ENCODE results near the gene CERS4. TPM values are rescaled to one million over a fixed set of nuclear protein-coding genes. Genes with fewer than 3 reads are reported as not detected.
A peak's percentile ranks its signal among the peaks of the same experiment; 100 is the strongest.
"Not testable (repeated sequence)": the region's sequence is repeated elsewhere in the genome, so short reads cannot be mapped to it uniquely, and the experiment has no call there.

CERS4 gene
- total and polyA plus RNA-seq, 5 donors, result 10.2 to 20.9 (median 17.7) TPM

- 90% methylated on average over 6 of the region's 6 CpGs for WGBS
- Histone ChIP-seq H3K27me3 (ENCODE audit: control insufficient read depth, insufficient read depth) (no peaks in the 10 kb centered on the region), H3K27ac (ENCODE audit: low read length) (no peak overlapping the region), H3K9me3 (ENCODE audit: control insufficient read depth, low read length) (no peaks in the 10 kb centered on the region), H3K4me1 (ENCODE audit: control insufficient read depth, insufficient read depth, low read length) (peaks cover 3% of the 10 kb centered on the region), H3K4me3 (ENCODE audit: low read length) (no peak overlapping the region)
- DNase-seq (no peak), ATAC-seq (no peak)
- intact Hi-C loops (cut with DNase I), result no loop called here
Measured at GRCh38 chr19:8212212-8212611, 3.0 kb downstream of the CERS4 start.

- no peak overlapping the region for H3K4me3 ChIP-seq (ENCODE audit: low read length)
- DNase-seq (no peak), ATAC-seq (no peak)
- intact Hi-C loops (cut with DNase I), result no loop called here
- 95% methylated on average over 6 of the region's 6 CpGs for WGBS
- peaks cover 3% of the 10 kb centered on the region for H3K4me1 ChIP-seq (ENCODE audit: control insufficient read depth, insufficient read depth, low read length)
- H3K27me3 ChIP-seq (ENCODE audit: control insufficient read depth, insufficient read depth), result no peaks in the 10 kb centered on the region
- no peak overlapping the region for H3K27ac ChIP-seq (ENCODE audit: low read length)
- H3K9me3 ChIP-seq (ENCODE audit: control insufficient read depth, low read length), result no peaks in the 10 kb centered on the region
Measured at GRCh38 chr19:8212916-8213315, 3.7 kb downstream of the CERS4 start.

- no peaks in the 10 kb centered on the region for H3K4me1 ChIP-seq (ENCODE audit: control insufficient read depth, insufficient read depth, low read length)
- intact Hi-C loops (cut with DNase I), result no loop called here
- ATAC-seq (no peak), DNase-seq (no peak)
- WGBS, result 85% methylated on average over 5 of the region's 5 CpGs
- H3K4me3 ChIP-seq (ENCODE audit: low read length), result no peak overlapping the region
- H3K27me3 ChIP-seq (ENCODE audit: control insufficient read depth, insufficient read depth), result no peaks in the 10 kb centered on the region
- H3K27ac ChIP-seq (ENCODE audit: low read length), result no peak overlapping the region
- H3K9me3 ChIP-seq (ENCODE audit: control insufficient read depth, low read length), result no peaks in the 10 kb centered on the region
Measured at GRCh38 chr19:8213827-8214672, 4.9 kb downstream of the CERS4 start.

- Histone ChIP-seq H3K27ac (ENCODE audit: low read length) (no peak overlapping the region), H3K27me3 (ENCODE audit: control insufficient read depth, insufficient read depth) (no peaks in the 10 kb centered on the region), H3K4me1 (ENCODE audit: control insufficient read depth, insufficient read depth, low read length) (no peaks in the 10 kb centered on the region), H3K9me3 (ENCODE audit: control insufficient read depth, low read length) (no peaks in the 10 kb centered on the region), H3K4me3 (ENCODE audit: low read length) (no peak overlapping the region)
- 16% methylated on average over 6 of the region's 6 CpGs for WGBS
- intact Hi-C loops (cut with DNase I), result no loop called here
- ATAC-seq (no peak), DNase-seq (peak in 1 of 3 donors; percentile 43)
Measured at GRCh38 chr19:8214802-8215201, 5.6 kb downstream of the CERS4 start.

- Histone ChIP-seq H3K27me3 (ENCODE audit: control insufficient read depth, insufficient read depth) (no peaks in the 10 kb centered on the region), H3K9me3 (ENCODE audit: control insufficient read depth, low read length) (no peaks in the 10 kb centered on the region), H3K27ac (ENCODE audit: low read length) (no peak overlapping the region), H3K4me3 (ENCODE audit: low read length) (no peak overlapping the region), H3K4me1 (ENCODE audit: control insufficient read depth, insufficient read depth, low read length) (no peaks in the 10 kb centered on the region)
- ATAC-seq (no peak), DNase-seq (no peak)
- 95% methylated on average over 4 of the region's 4 CpGs for WGBS
- intact Hi-C loops (cut with DNase I), result no loop called here
Measured at GRCh38 chr19:8215783-8216182, 6.6 kb downstream of the CERS4 start.

- Histone ChIP-seq H3K27ac (ENCODE audit: low read length) (no peak overlapping the region), H3K27me3 (ENCODE audit: control insufficient read depth, insufficient read depth) (no peaks in the 10 kb centered on the region), H3K4me1 (ENCODE audit: control insufficient read depth, insufficient read depth, low read length) (no peaks in the 10 kb centered on the region), H3K9me3 (ENCODE audit: control insufficient read depth, low read length) (no peaks in the 10 kb centered on the region), H3K4me3 (ENCODE audit: low read length) (no peak overlapping the region)
- ATAC-seq, result no peak
- DNase-seq, result no peak
- WGBS, result 62% methylated on average over 2 of the region's 2 CpGs
- intact Hi-C loops (cut with DNase I), result no loop called here
Measured at GRCh38 chr19:8216357-8216756, 7.2 kb downstream of the CERS4 start.

- H3K4me1 ChIP-seq (ENCODE audit: control insufficient read depth, insufficient read depth, low read length); DNase-seq; intact Hi-C loops (cut with DNase I); ATAC-seq; H3K9me3 ChIP-seq (ENCODE audit: control insufficient read depth, low read length); H3K27me3 ChIP-seq (ENCODE audit: control insufficient read depth, insufficient read depth); H3K4me3 ChIP-seq (ENCODE audit: low read length); H3K27ac ChIP-seq (ENCODE audit: low read length): not testable (repeated sequence)
- WGBS, result 86% methylated on average over 7 of the region's 7 CpGs
Measured at GRCh38 chr19:8218127-8218526, 9.0 kb downstream of the CERS4 start.

- Histone ChIP-seq H3K9me3 (ENCODE audit: control insufficient read depth, low read length) (no peaks in the 10 kb centered on the region), H3K27ac (ENCODE audit: low read length) (no peak overlapping the region), H3K4me3 (ENCODE audit: low read length) (no peak overlapping the region), H3K4me1 (ENCODE audit: control insufficient read depth, insufficient read depth, low read length) (peaks cover 4% of the 10 kb centered on the region), H3K27me3 (ENCODE audit: control insufficient read depth, insufficient read depth) (no peaks in the 10 kb centered on the region)
- WGBS, result 88% methylated on average over 11 of the region's 11 CpGs
- intact Hi-C loops (cut with DNase I), result no loop called here
- ATAC-seq (no peak), DNase-seq (no peak)
Measured at GRCh38 chr19:8220481-8220880, 11.3 kb downstream of the CERS4 start.

- 69% methylated on average over 6 of the region's 6 CpGs for WGBS
- Histone ChIP-seq H3K4me3 (ENCODE audit: low read length) (no peak overlapping the region), H3K9me3 (ENCODE audit: control insufficient read depth, low read length) (no peaks in the 10 kb centered on the region), H3K27me3 (ENCODE audit: control insufficient read depth, insufficient read depth) (no peaks in the 10 kb centered on the region), H3K4me1 (ENCODE audit: control insufficient read depth, insufficient read depth, low read length) (peaks cover 4% of the 10 kb centered on the region), H3K27ac (ENCODE audit: low read length) (no peak overlapping the region)
- intact Hi-C loops (cut with DNase I), result no loop called here
- no peak for ATAC-seq
- no peak for DNase-seq
Measured at GRCh38 chr19:8221161-8221560, 12.0 kb downstream of the CERS4 start.

- H3K27me3 ChIP-seq (ENCODE audit: control insufficient read depth, insufficient read depth); ATAC-seq; H3K4me3 ChIP-seq (ENCODE audit: low read length); H3K27ac ChIP-seq (ENCODE audit: low read length); H3K4me1 ChIP-seq (ENCODE audit: control insufficient read depth, insufficient read depth, low read length); intact Hi-C loops (cut with DNase I); H3K9me3 ChIP-seq (ENCODE audit: control insufficient read depth, low read length): not testable (repeated sequence)
- 85% methylated on average over 7 of the region's 7 CpGs for WGBS
- peak in 1 of 3 donors; percentile 11 for DNase-seq
Measured at GRCh38 chr19:8223442-8223841, 14.3 kb downstream of the CERS4 start.

GRCh38 chr19:8224394-8225145 is 15.4 kb downstream of the CERS4 start:
- ATAC-seq, result peak; percentile 49 to 61
- 63% methylated on average over 23 of the region's 23 CpGs for WGBS

More at GRCh38 chr19:8224394-8225145, 15.4 kb downstream of the CERS4 start:
- H3K4me3 ChIP-seq (ENCODE audit: low read length), result no peak overlapping the region
- no peak overlapping the region for H3K27ac ChIP-seq (ENCODE audit: low read length)
- peaks cover 4% of the 10 kb centered on the region for H3K4me1 ChIP-seq (ENCODE audit: control insufficient read depth, insufficient read depth, low read length)
- peak; percentile 60 to 74 (median 67) for DNase-seq
- intact Hi-C loops (cut with DNase I), result no loop called here
- H3K9me3 ChIP-seq (ENCODE audit: control insufficient read depth, low read length), result no peaks in the 10 kb centered on the region
- H3K27me3 ChIP-seq (ENCODE audit: control insufficient read depth, insufficient read depth), result no peaks in the 10 kb centered on the region

All from right cardiac atrium (tissue), 5 donors.